ENCODE data around the gene KIF18B. TPM values are rescaled to one million over a fixed set of nuclear protein-coding genes. Genes with fewer than 3 reads are reported as not detected.

Gene KIF18B
- total and polyA plus RNA-seq, 2 of the 8 experiments (the other 6 are each of a cell fraction or from before 2014, with no cell fraction given): 39.0 to 59.4 TPM

GRCh38 chr17:44960691-44961090, 13.1 kb upstream of the KIF18B start:
- Histone ChIP-seq H3K14ac (ENCODE audit: insufficient read length) (no peak overlapping the region), H4K5ac (ENCODE audit: insufficient read length, low read depth, low read length) (no peak overlapping the region), H2BK5ac (ENCODE audit: low read depth, low read length) (0 out of 2 replicates have a peak overlapping the region, but pooled peaks have one; percentile 10), H4K91ac (replicated peaks; ENCODE audit: insufficient read length, low read length) (no peak overlapping the region), H3K9ac (replicated peaks in 1 of 4; ENCODE audit: extremely low read depth in 1 of 4, low read depth in 3 of 4, low read length in 3 of 4) (no peak overlapping the region), H3K27me3 (replicated peaks in 1 of 4; ENCODE audit: control insufficient read depth in 3 of 4, extremely low read depth in 1 of 4, insufficient read depth in 3 of 4, low read length in 3 of 4) (peaks cover 4 to 39% (median 28%) of the 10 kb centered on the region in 4 experiments; a peak in 6 of 7 replicates), H3K9me3 (ENCODE audit: insufficient read depth in 2 of 2, low read depth in 1 of 2, low read length in 1 of 2) (no peaks in the 10 kb centered on the region), H2BK12ac (ENCODE audit: low read depth, low read length) (peak overlapping the region; percentile 63; the same call in 1 of the 2 replicates), H4K20me1 (replicated peaks in 1 of 2; ENCODE audit: control insufficient read depth in 1 of 2, insufficient read depth in 2 of 2, low read length in 2 of 2) (peaks cover 0 to under 1% of the 10 kb centered on the region in 2 experiments), H3K18ac (ENCODE audit: extremely low read depth, low read length) (no peak overlapping the region), H3K23me2 (ENCODE audit: low read depth, low read length) (peaks cover 2% of the 10 kb centered on the region; the same call in 1 of the 2 replicates), H3K23ac (ENCODE audit: insufficient read length) (no peak overlapping the region), H2BK15ac (ENCODE audit: low read length) (no peak overlapping the region), H3K4ac (replicated peaks; ENCODE audit: insufficient read length, low read depth, low read length) (no peak overlapping the region), H2AK5ac (ENCODE audit: low read depth, low read length) (no peak overlapping the region; the same call in 1 of the 2 replicates), H3K79me2 (ENCODE audit: control insufficient read depth in 1 of 2, insufficient read depth in 2 of 2, low read length in 2 of 2) (no peaks in the 10 kb centered on the region), H3K27ac (ENCODE audit: low read depth, low read length) (no peak overlapping the region), H3K4me3 (ENCODE audit: extremely low read depth in 1 of 4, insufficient read depth in 2 of 4, low read depth in 3 of 4, low read length in 4 of 4) (peak overlapping the region in 1 of 4 experiments; percentile 53; a peak in 1 of 8 replicates), H3K4me1 (replicated peaks in 1 of 4; ENCODE audit: control insufficient read depth in 3 of 4, insufficient read depth in 4 of 4, low read length in 3 of 4) (peaks cover 0 to 14% (median 4%) of the 10 kb centered on the region in 4 experiments; a peak in 4 of 7 replicates), H3K56ac (replicated peaks; ENCODE audit: insufficient read length, low read depth, low read length) (no peak overlapping the region), H2BK20ac (ENCODE audit: low read length) (0 out of 2 replicates have a peak overlapping the region, but pooled peaks have one; percentile 35), H3K36me3 (ENCODE audit: control insufficient read depth in 2 of 4, insufficient read depth in 4 of 4, low read length in 3 of 4) (no peaks in the 10 kb centered on the region), H3K79me1 (ENCODE audit: low read depth, low read length) (no peaks in the 10 kb centered on the region), H3K4me2 (ENCODE audit: insufficient read depth in 1 of 2, low read depth in 2 of 2, low read length in 2 of 2) (peak overlapping the region in 1 of 2 experiments; percentile 74; a peak in 1 of 4 replicates), H2AFZ (ENCODE audit: low read length) (no peak overlapping the region), H4K8ac (ENCODE audit: extremely low read depth, insufficient read depth, low read length) (no peak overlapping the region; the same call in 1 of the 2 replicates), H2BK120ac (replicated peaks; ENCODE audit: low read depth, low read length) (no peak overlapping the region)
- FAIRE-seq: no peak
- WGBS, 2 experiments (ENCODE audit: extremely low coverage in 1 of 2, insufficient coverage in 1 of 2, insufficient read length in 1 of 2, insufficient replicate concordance in 2 of 2, low coverage in 1 of 2, low lambda C conversion rate in 2 of 2, missing lambda C conversion rate in 1 of 2): 89% methylated on average over 2 of the region's 2 CpGs; no CpG with 5 or more reads in 1 of the 2 experiments
- ChIA-PET POLR2A (ENCODE audit: partially characterized antibody) (interaction anchor here (0.6 to 1.8 kb wide), 5 partner anchors 8 to 191 kb away, joined by 3 to 7 read pairs (median 3); partner anchors contain the start of genes C1QL1 and HEXIM1), CTCF (ENCODE audit: partially characterized antibody) (interaction anchor here (0.7 to 14.5 kb wide), 12 partner anchors 10 to 139 kb away, joined by 3 to 182 read pairs (median 6); partner anchors contain the start of genes C1QL1 and KIF18B)
- DNase-seq (ENCODE audit: low read depth in 1 of 2, low spot score in 2 of 2): no peak
- no peak for TF ChIP-seq JUN (IDR thresholded peaks at IDR 0.05; ENCODE audit: low read depth, low read length)
- TF ChIP-seq CREB1 (IDR thresholded peaks at IDR 0.05): no peak
- TF ChIP-seq CBX5 (IDR thresholded peaks at IDR 0.05; ENCODE audit: low read depth, low read length): no peak
- no peak for TF ChIP-seq KDM5A (IDR thresholded peaks at IDR 0.05; ENCODE audit: low read length)
- TF ChIP-seq YY1 (IDR thresholded peaks at IDR 0.05; ENCODE audit: low read depth, low read length): no peak
- TF ChIP-seq CTBP2 (IDR thresholded peaks at IDR 0.05; ENCODE audit: borderline replicate concordance, insufficient read depth, insufficient read length, low read length): no peak
- no peak for TF ChIP-seq SP2 (IDR thresholded peaks at IDR 0.05; ENCODE audit: low read length)
- TF ChIP-seq NANOG (IDR thresholded peaks at IDR 0.05; ENCODE audit: insufficient read depth, low read depth, low read length, poor library complexity, severe bottlenecking): no peak
- TF ChIP-seq FOSL1 (IDR thresholded peaks at IDR 0.05; ENCODE audit: insufficient read depth, low read depth, low read length): no peak
- no peak for TF ChIP-seq JUND (IDR thresholded peaks at IDR 0.05; ENCODE audit: low read length)
- no peak for TF ChIP-seq POLR2AphosphoS5 (IDR thresholded peaks at IDR 0.05; ENCODE audit: low read depth, low read length)
- TF ChIP-seq ZNF274 (IDR thresholded peaks at IDR 0.05; ENCODE audit: borderline replicate concordance, extremely low read depth, low read length): no peak
- no peak for TF ChIP-seq CEBPB (IDR thresholded peaks at IDR 0.05; ENCODE audit: low read depth, low read length)
